Astrocyte of the spinal cord (primary cell): ENCODE results near the gene APOC3.

Experiments used
- DNase-seq: peaks from one replicate; pipeline ENCODE4 v3.0.0; 2011; ENCODE audit warnings: low read depth, low spot score
- H3K4me3 ChIP-seq: 2 replicates; pipeline ENCODE4 v1.5.1; 2011; ENCODE audit warnings: low read depth, mild to moderate bottlenecking, low read length, moderate library complexity
- in situ Hi-C: cut with HindIII; loops from 2 replicates; pipeline ENCODE4 v1.10.0; 2017; ENCODE audit warnings: low sequenced_read_pairs
- TF ChIP-seq, protein P1 (sequence below): IDR thresholded peaks from 2 replicates; pipeline ENCODE4 v1.5.1; 2012; ENCODE audit warnings: low read depth, mild to moderate bottlenecking, low read length, inconsistent platforms

Gene APOC3

DNA sequence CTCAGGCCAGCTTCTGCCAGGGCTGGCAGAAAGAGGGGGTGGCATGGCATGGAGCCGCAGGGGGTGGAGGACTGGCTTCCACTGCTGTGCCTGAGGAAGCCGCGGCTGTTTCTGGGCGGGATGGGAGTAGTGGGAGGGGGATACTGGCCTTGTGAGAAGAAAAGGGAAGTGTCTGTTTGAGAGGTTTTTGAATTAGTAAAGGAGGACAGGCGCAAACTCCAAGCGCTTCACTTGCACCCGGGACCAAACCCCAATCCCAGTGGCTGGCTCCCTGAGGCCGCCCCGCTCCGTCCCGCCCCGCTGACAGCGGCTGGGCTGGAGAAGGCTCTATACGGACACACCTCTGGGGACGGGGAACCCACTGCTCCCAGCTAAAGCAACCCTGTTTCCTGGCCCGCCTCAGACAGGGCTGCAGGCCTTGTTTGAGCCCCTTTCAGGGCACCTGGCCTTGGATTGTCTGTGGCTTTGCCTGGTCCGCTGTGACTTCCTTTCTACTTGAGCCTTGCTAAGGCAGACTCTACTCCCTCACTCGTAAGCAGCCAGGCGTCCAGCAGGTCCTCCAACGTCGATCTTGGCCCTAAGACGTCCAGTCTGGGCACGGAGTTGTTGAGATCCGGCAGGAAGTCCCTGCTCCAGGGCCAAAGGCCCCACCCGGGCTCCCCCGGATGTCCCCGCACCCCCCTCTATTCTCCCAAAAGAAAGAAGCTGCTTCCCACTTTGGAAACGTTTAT lies 5.5 kb downstream of the APOC3 start:
- TF ChIP-seq, protein P1, sequence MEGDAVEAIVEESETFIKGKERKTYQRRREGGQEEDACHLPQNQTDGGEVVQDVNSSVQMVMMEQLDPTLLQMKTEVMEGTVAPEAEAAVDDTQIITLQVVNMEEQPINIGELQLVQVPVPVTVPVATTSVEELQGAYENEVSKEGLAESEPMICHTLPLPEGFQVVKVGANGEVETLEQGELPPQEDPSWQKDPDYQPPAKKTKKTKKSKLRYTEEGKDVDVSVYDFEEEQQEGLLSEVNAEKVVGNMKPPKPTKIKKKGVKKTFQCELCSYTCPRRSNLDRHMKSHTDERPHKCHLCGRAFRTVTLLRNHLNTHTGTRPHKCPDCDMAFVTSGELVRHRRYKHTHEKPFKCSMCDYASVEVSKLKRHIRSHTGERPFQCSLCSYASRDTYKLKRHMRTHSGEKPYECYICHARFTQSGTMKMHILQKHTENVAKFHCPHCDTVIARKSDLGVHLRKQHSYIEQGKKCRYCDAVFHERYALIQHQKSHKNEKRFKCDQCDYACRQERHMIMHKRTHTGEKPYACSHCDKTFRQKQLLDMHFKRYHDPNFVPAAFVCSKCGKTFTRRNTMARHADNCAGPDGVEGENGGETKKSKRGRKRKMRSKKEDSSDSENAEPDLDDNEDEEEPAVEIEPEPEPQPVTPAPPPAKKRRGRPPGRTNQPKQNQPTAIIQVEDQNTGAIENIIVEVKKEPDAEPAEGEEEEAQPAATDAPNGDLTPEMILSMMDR, result no peak
- in situ Hi-C loops, result no loop called here
- peak overlapping the region; percentile 27 for H3K4me3 ChIP-seq
- DNase-seq, result no peak

DNA sequence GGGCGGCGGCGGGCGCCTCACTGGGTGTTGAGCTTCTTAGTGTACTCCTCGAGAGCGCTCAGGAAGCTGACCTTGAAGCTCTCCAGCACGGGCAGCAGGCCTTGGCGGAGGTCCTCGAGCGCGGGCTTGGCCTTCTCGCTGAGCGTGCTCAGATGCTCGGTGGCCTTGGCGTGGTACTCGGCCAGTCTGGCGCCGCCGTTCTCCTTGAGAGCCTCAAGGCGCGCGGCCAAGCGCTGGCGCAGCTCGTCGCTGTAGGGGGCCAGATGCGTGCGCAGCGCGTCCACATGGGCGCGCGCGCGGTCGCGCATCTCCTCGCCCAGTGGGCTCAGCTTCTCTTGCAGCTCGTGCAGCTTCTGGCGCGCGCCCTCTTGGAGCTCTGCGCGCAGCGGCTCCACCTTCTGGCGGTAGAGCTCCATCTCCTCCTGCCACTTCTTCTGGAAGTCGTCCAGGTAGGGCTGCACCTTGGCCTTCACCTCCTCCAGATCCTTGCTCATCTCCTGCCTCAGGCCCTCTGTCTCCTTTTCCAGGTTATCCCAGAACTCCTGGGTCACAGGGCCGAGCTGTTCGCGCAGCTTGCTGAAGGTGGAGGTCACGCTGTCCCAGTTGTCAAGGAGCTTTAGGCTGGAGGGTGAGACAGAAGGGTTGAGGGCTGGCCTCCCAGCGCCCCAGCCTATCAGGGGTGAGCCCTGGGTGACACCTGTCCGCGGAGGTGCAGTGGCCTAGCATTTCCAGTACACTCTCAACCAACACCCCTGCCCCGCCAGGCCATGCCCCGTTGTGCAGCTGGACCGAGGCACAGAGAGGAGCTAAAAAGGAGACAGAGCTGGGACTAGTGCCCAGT lies 6.3 kb downstream of the APOC3 start:
- peak; percentile 94 for DNase-seq
- TF ChIP-seq, protein P1, result peak; percentile 74
- peak overlapping the region; percentile 27 for H3K4me3 ChIP-seq
- in situ Hi-C loops, result no loop called here

DNA sequence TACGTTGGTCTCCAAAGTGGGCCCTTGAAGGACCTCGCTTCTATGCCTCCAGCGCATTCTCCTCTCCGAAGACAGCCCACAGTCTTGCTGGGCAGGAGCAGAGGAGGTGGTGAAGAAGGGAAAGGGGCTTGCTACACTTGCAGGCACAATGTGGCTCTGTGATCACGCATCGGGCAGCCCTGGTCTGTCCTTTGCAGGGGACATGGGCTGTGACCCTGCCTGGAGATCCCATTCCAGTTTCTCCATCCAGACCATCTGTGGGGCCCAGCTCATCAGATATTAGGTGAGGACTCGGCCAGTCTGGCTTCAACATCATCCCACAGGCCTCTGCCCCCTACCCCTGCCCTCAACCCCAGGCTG lies 6.9 kb downstream of the APOC3 start:
- H3K4me3 ChIP-seq, result no peak overlapping the region
- in situ Hi-C loops, result no loop called here
- no peak for DNase-seq
- TF ChIP-seq, protein P1, result no peak

DNA sequence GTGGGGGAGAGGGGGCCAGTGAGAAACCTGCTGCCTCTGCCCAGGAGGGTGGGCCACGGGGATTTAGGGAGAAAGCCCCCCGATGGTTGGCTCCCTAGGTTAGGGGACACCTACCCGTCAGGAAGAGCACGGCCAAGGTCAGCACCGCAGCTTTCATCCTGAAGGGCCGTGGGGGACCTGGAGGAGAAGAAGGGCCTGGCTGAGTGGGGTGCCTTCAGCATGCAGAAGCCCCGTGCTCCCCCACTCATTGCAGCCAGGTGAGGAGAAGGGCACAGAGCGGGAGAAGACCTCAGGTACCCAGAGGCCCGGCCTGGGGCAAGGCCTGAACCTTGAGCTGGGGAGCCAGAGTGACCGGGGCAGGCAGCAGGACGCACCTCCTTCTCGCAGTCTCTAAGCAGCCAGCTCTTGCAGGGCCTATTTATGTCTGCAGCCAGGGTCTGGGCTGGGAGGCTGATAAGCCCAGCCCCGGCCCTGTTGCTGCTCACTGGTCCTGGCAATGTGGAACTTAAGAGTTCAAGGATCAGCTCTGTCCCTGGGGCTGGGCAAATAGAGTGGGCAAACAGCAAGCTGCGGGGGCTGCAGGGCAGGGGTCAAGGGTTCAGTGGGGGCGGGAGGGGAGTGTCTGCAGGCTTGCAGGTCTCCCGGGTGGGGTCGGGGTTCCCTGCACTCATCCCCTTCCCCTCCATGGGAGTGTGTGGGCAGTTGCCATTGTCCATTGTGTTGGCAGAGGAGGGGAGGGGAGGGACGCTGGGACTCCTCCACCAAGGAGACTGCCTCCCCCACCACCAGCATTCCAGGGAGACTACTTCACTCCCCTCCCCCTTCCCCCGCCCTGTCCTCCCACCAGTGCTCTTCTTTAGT lies 7.8 kb downstream of the APOC3 start, which contains the start of gene APOA1:
TSS of gene APOA1 (minus strand) at position 392 of the 861 bp plus-strand sequence. CDS start at position 157, 235 bp downstream.
- DNase-seq, result no peak
- no peak within 1 kb of the TSS for H3K4me3 ChIP-seq
- TF ChIP-seq, protein P1, result no peak
- in situ Hi-C loops, result no loop called here

DNA sequence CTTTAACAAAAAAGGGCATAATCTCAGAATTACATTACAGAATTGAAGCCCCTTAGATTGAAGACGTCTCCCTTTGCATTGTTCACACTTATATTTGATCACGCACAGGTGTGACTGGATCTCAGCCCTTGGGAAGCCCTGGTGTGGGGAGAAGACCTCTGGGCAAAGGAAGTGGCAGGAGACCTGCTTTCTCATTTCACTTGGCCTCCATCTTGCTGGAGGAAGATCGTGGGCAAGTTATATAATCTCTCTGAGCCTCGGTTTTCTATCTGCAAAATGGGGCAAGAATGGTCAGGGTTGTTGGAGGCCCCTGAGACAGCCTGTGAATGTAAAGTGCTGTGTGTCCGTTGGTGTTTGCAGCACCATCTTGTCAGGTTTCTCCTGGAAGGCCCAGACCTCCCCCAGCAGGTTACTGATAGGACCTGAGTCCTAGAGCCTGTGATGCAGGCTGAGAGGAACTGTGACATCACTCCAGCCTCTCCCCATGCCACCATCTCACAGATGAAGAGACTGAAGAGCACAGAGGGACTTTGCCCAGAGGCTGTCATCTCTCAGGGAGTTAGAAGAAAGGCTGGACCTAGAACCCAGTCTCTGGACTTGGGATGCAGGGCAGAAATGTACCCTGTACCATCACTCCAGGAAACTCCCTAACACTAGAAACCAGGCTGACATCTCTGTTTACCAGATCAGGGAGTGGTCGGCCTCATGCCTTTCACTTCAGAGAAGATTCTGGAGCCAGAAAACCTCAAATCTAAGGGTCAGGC lies 8.8 kb downstream of the APOC3 start:
- in situ Hi-C loops, result no loop called here
- DNase-seq, result no peak
- no peak overlapping the region for H3K4me3 ChIP-seq
- TF ChIP-seq, protein P1, result no peak
